Esophagus squamous epithelium (tissue), 5 donors: ENCODE results near the gene PFDN4. TPM values are rescaled to one million over a fixed set of nuclear protein-coding genes. Genes with fewer than 3 reads are reported as not detected.

Source experiments
- DNase-seq: peaks from one replicate; lab custom pipeline; 2025; lab: John Stamatoyannopoulos, UW
- H3K27ac ChIP-seq, 4 donors: fragments of 200-600 bp; sonication (generic); one replicate each; pipeline ENCODE4 v1.5.1; 2016 to 2019; ENCODE audit warnings: mild to moderate bottlenecking in 1 of 4
- H3K27me3 ChIP-seq, 4 donors: fragments of 200-600 bp; sonication (generic); 1 replicate in 3 of 4; 2 replicates in 1 of 4; pipeline versions ENCODE4 v1.5.1 to v1.6.0; 2017 to 2021; ENCODE audit warnings: antibody characterized with exemption in 1 of 4
- H3K36me3 ChIP-seq, 3 donors: fragments of 200-600 bp; sonication (generic); one replicate each; pipeline ENCODE4 v1.5.1; 2016 to 2019
- H3K4me1 ChIP-seq, 3 donors: fragments of 200-600 bp; sonication (generic); one replicate each; pipeline ENCODE4 v1.5.1; 2017 to 2019
- H3K4me3 ChIP-seq, 4 donors: fragments of 200-600 bp; sonication (generic); 1 replicate in 3 of 4; 2 replicates in 1 of 4; pipeline ENCODE4 v1.5.1; 2016 to 2019; ENCODE audit warnings: mild to moderate bottlenecking in 2 of 4, moderate library complexity in 1 of 4
- H3K9me3 ChIP-seq, 3 donors: fragments of 200-600 bp; sonication (generic); one replicate each; pipeline ENCODE4 v1.5.1; 2016 to 2019
- CTCF ChIP-seq, 6 experiments: fragments of 450-650 bp in 4 of 6; fragments of 200-600 bp in 2 of 6; sonication (generic) in 2 of 6; IDR thresholded peaks; one replicate each; pipeline ENCODE4 v1.5.1; 2016 to 2019; ENCODE audit warnings: antibody characterized with exemption in 6 of 6, mild to moderate bottlenecking in 4 of 6, moderate library complexity in 4 of 6
- POLR2A ChIP-seq, 4 donors: fragments of 450-650 bp; IDR thresholded peaks; one replicate each; pipeline ENCODE4 v1.6.1; 2017; ENCODE audit warnings: antibody characterized with exemption in 4 of 4, mild to moderate bottlenecking in 4 of 4, moderate library complexity in 3 of 4
- WGBS, 2 donors: methylation state at CpG; one replicate each; pipeline ENCODE4 v1.1.5; 2018; 5-methylcytosine and 5-hydroxymethylcytosine counted together
- intact Hi-C: fragments of 100-400 bp; cut with DNase I; formaldehyde crosslinking; loops from one replicate; pipeline ENCODE4 v1.15.0; 2022
- total RNA-seq, 4 donors: library from RNA; depleted of rRNA; stranded (reverse); fragments of >200 nt; gene quantifications; one replicate each; pipeline ENCODE4 v1.1.0, GENCODE V29; 2016
- donor health status: DM: yes; HTN: yes; CAD: no.

Gene PFDN4
- total RNA-seq, 4 donors from 2014 or later: 39.0 to 68.9 (median 46.4) TPM

- H3K9me3 ChIP-seq: no peaks in the 10 kb centered on the region
- intact Hi-C loops: no loop called here
- no peak for DNase-seq
- TF ChIP-seq POLR2A (IDR thresholded peaks at IDR 0.05) (no peak), CTCF (IDR thresholded peaks at IDR 0.05) (no peak)
- no peaks in the 10 kb centered on the region for H3K4me1 ChIP-seq
- no peaks in the 10 kb centered on the region for H3K36me3 ChIP-seq
- peaks cover 0 to 42% (median 0%) of the 10 kb centered on the region in 4 donors for H3K27me3 ChIP-seq
- no peak overlapping the region for H3K4me3 ChIP-seq
- WGBS, 2 donors: 64 to 72% methylated on average over 2 of the region's 2 CpGs
- H3K27ac ChIP-seq: no peak overlapping the region
Measured at GRCh38 chr20:54165803-54166202, 42.1 kb upstream of the PFDN4 start.

- intact Hi-C loops: no loop called here
- WGBS, 2 donors: 79 to 93% methylated on average over 7 of the region's 7 CpGs
- H3K27me3 ChIP-seq: peaks cover 0 to 48% (median 0%) of the 10 kb centered on the region in 4 donors
Measured at GRCh38 chr20:54166987-54167662, 40.8 kb upstream of the PFDN4 start.

GRCh38 chr20:54167909-54168872 is 39.7 kb upstream of the PFDN4 start:
- no peak for TF ChIP-seq CTCF (IDR thresholded peaks at IDR 0.05)
- no peak for TF ChIP-seq POLR2A (IDR thresholded peaks at IDR 0.05)
- H3K27me3 ChIP-seq: peaks cover 0 to 59% (median 0%) of the 10 kb centered on the region in 4 donors
- intact Hi-C loops: no loop called here
- no peak overlapping the region for H3K4me3 ChIP-seq
- H3K4me1 ChIP-seq: peaks cover 7 to 9% (median 7%) of the 10 kb centered on the region in 3 donors
- no peak overlapping the region for H3K27ac ChIP-seq
- no peaks in the 10 kb centered on the region for H3K9me3 ChIP-seq
- DNase-seq: no peak
- WGBS, 2 donors: 50 to 66% methylated on average over 11 of the region's 11 CpGs
- no peaks in the 10 kb centered on the region for H3K36me3 ChIP-seq

More at GRCh38 chr20:54166987-54167662, 40.8 kb upstream of the PFDN4 start:
- DNase-seq: no peak
- H3K27ac ChIP-seq: no peak overlapping the region
- no peak for TF ChIP-seq CTCF (IDR thresholded peaks at IDR 0.05)
- TF ChIP-seq POLR2A (IDR thresholded peaks at IDR 0.05): no peak
- H3K36me3 ChIP-seq: no peaks in the 10 kb centered on the region
- no peaks in the 10 kb centered on the region for H3K4me1 ChIP-seq
- H3K9me3 ChIP-seq: no peaks in the 10 kb centered on the region
- no peak overlapping the region for H3K4me3 ChIP-seq

- intact Hi-C loops: no loop called here
- WGBS, 2 donors: 66 to 70% methylated on average over 14 of the region's 14 CpGs
- Histone ChIP-seq H3K4me3 (no peak overlapping the region), H3K27me3 (peaks cover 0 to 69% (median 2%) of the 10 kb centered on the region in 4 donors), H3K27ac (no peak overlapping the region), H3K36me3 (no peaks in the 10 kb centered on the region), H3K4me1 (peaks cover 16 to 19% (median 17%) of the 10 kb centered on the region in 3 donors), H3K9me3 (no peaks in the 10 kb centered on the region)
- no peak for TF ChIP-seq POLR2A (IDR thresholded peaks at IDR 0.05)
- no peak for TF ChIP-seq CTCF (IDR thresholded peaks at IDR 0.05)
- no peak for DNase-seq
Measured at GRCh38 chr20:54168961-54169862, 38.7 kb upstream of the PFDN4 start.
